BJ (cell line): ENCODE measurements around the gene PSMD2. TPM values are rescaled to one million over a fixed set of nuclear protein-coding genes. Genes with fewer than 3 reads are reported as not detected.

Source experiments
- CTCF ChIA-PET: fragments of 350-600 bp; formaldehyde crosslinking; extraction: SDS; loops from one replicate; lab custom pipeline; 2021; ENCODE audit warnings: antibody characterized with exemption, inconsistent platforms; lab: Yijun Ruan, JAX
- POLR2A ChIA-PET: fragments of 300-600 bp; sonication (Branson Sonifier 250); formaldehyde crosslinking; extraction: SDS; loops from one replicate; lab custom pipeline; 2021; ENCODE audit warnings: antibody characterized with exemption; lab: Charles Lee
- DNase-seq: peaks from one replicate; pipeline ENCODE4 v3.0.0-alpha.2; 2011; ENCODE audit warnings: low read depth
- H3K27me3 ChIP-seq: 2 replicates; pipeline ENCODE4 v1.6.0; 2011; ENCODE audit warnings: low read length; ENCODE audit not compliant: control insufficient read depth, insufficient read depth
- H3K36me3 ChIP-seq: 2 replicates; pipeline ENCODE4 v1.5.1; 2011; ENCODE audit warnings: low read length; ENCODE audit not compliant: control insufficient read depth, insufficient read depth
- H3K4me3 ChIP-seq: 2 replicates; pipeline ENCODE4 v1.5.1; 2011; ENCODE audit warnings: low read depth, mild to moderate bottlenecking, control low read depth, low read length
- polyA plus RNA-seq: library from polyadenylated mRNA; depleted of rRNA; stranded (reverse); fragments of >200 nt; gene quantifications from 2 replicates; pipeline ENCODE4 v1.2.3, GENCODE V29; 2011
- TF ChIP-seq, protein P1 (sequence below): IDR thresholded peaks from 2 replicates; pipeline ENCODE4 v1.5.1; 2011; ENCODE audit warnings: low read depth, mild to moderate bottlenecking, control low read depth, inconsistent platforms, low read length, moderate library complexity; ENCODE audit not compliant: insufficient read depth

Gene PSMD2
- polyA plus RNA-seq, 1 experiment: 330 TPM

DNA sequence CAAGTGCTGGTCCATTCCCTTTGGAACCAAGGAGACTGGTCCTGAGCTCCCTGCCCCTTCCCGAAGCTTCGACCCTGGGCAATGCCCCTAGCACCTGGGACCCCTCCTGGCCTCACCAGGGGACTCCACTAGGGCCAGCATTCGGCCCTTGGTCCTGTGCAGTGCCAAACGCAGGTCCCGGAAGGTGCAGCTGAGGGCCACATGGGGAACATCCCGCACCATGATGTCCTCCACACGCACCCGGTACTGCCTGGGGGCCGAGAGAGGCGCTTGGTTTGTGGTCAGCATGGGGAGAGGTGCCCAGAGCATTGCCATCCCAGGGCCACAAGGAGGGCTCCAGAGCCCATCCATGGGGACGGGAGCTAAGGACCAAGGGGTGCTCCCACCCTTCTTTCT, 54.5 kb downstream of the PSMD2 start:
- POLR2A ChIA-PET: no interaction called here
- Histone ChIP-seq H3K27me3 (no peaks in the 10 kb centered on the region), H3K36me3 (peaks cover 7% of the 10 kb centered on the region), H3K4me3 (no peak overlapping the region)
- TF ChIP-seq, protein P1, sequence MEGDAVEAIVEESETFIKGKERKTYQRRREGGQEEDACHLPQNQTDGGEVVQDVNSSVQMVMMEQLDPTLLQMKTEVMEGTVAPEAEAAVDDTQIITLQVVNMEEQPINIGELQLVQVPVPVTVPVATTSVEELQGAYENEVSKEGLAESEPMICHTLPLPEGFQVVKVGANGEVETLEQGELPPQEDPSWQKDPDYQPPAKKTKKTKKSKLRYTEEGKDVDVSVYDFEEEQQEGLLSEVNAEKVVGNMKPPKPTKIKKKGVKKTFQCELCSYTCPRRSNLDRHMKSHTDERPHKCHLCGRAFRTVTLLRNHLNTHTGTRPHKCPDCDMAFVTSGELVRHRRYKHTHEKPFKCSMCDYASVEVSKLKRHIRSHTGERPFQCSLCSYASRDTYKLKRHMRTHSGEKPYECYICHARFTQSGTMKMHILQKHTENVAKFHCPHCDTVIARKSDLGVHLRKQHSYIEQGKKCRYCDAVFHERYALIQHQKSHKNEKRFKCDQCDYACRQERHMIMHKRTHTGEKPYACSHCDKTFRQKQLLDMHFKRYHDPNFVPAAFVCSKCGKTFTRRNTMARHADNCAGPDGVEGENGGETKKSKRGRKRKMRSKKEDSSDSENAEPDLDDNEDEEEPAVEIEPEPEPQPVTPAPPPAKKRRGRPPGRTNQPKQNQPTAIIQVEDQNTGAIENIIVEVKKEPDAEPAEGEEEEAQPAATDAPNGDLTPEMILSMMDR: no peak
- CTCF ChIA-PET: interaction anchor here (0.5 to 4.9 kb wide), 12 partner anchors 12 to 336 kb away, joined by 3 to 65 read pairs (median 4); partner anchors contain the start of genes ABCC5, EPHB3 and FAM131A
- no peak for DNase-seq

DNA sequence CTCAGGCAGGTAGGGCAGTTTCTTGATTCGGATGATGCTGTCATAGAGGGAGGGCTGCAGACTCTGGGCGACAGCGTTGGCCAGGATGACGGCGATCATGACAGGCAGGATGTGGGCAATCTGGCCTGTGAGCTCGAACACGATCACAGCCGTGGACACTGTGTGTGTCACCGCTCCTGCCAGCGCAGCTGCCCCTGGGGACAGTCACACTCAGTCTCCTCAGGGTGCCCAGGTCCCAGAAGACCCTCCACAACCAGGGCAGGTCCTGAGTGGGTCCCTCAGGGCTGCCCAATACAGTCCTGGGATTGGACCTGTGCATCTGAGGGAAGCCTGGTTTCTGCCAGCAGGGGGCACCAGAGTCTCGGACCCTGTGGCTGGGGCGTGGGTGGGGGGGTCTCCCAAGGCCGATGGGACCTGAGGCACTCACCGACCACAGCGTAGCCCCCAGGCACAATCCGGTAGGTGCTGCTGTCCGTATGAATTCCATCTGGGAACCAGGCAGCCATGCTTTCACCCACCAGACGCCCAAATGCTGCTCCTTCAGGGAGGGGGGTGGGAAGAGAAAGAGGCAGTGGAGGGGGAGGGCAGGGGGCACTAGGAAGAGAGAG, 55.2 kb downstream of the PSMD2 start:
- POLR2A ChIA-PET: no interaction called here
- TF ChIP-seq, protein P1: peak; percentile 88
- Histone ChIP-seq H3K36me3 (peaks cover 7% of the 10 kb centered on the region), H3K27me3 (no peaks in the 10 kb centered on the region), H3K4me3 (no peak overlapping the region)
- CTCF ChIA-PET: interaction anchor here (0.5 to 4.9 kb wide), 13 partner anchors 13 to 1262 kb away, joined by 3 to 65 read pairs (median 4); partner anchors contain the start of genes ABCC5 and FAM131A
- DNase-seq: no peak

GRCh38 chr3:184354754-184355153, 55.7 kb downstream of the PSMD2 start:
- no peak overlapping the region for H3K4me3 ChIP-seq
- TF ChIP-seq, protein P1: no peak
- no peak for DNase-seq
- ChIA-PET POLR2A (no interaction called here), CTCF (interaction anchor here (0.6 to 4.9 kb wide), 7 partner anchors 13 to 1262 kb away, joined by 3 to 65 read pairs (median 4); partner anchors contain the start of gene FAM131A)
- peaks cover 7% of the 10 kb centered on the region for H3K36me3 ChIP-seq
- H3K27me3 ChIP-seq: no peaks in the 10 kb centered on the region

GRCh38 chr3:184355261-184356040, 56.4 kb downstream of the PSMD2 start:
- ChIA-PET POLR2A (no interaction called here), CTCF (interaction anchor here (0.6 to 4.9 kb wide), 6 partner anchors 14 to 1261 kb away, joined by 3 to 65 read pairs (median 8); partner anchors contain the start of gene FAM131A)
- Histone ChIP-seq H3K27me3 (no peaks in the 10 kb centered on the region), H3K36me3 (peaks cover 7% of the 10 kb centered on the region), H3K4me3 (no peak overlapping the region)
- DNase-seq: no peak
- TF ChIP-seq, protein P1: no peak
